K562 (cell line): ENCODE data around the gene DCUN1D2. TPM values are rescaled to one million over a fixed set of nuclear protein-coding genes. Genes with fewer than 3 reads are reported as not detected.
"Not testable (repeated sequence)": the region's sequence is repeated elsewhere in the genome, so short reads cannot be mapped to it uniquely, and the experiment has no call there.

Experiments used
- ATAC-seq: fragments of 200-7000 bp; cut with Tn5 transposase; 3 replicates; pipeline ENCODE4 v1.9.1; 2020; ENCODE audit warnings: moderate library complexity
- BruUV-seq: library from RNA; stranded (reverse); fragments of 400-500 nt; replicated peaks from 2 replicates; lab custom pipeline; 2021; lab: Mats Ljungman, UMichigan
- CTCF ChIA-PET: fragments of 300-600 bp; formaldehyde crosslinking; extraction: SDS; loops from one replicate; lab custom pipeline; 2021; ENCODE audit warnings: low intra/inter-chr PET ratio; lab: Yijun Ruan, JAX
- POLR2A ChIA-PET: fragments of 300-600, 350-650 bp; sonication (Branson Sonifier 250); formaldehyde crosslinking; extraction: SDS; loops from one replicate; lab custom pipeline; 2021; ENCODE audit warnings: antibody characterized with exemption, inconsistent platforms; lab: Yijun Ruan, JAX
- DNase-seq, 4 experiments: peaks; one replicate each; pipeline versions ENCODE4 v3.0.0 to v3.0.0-alpha.2; 2011 to 2018; ENCODE audit warnings: low spot score in 3 of 4, mixed read lengths in 3 of 4; ENCODE audit errors: extremely low read depth in 1 of 4
- FAIRE-seq: peaks from 2 replicates; lab custom pipeline; 2011; peaks lifted over from hg19 to GRCh38; lab: Jason Lieb, UNC
- H2AFZ ChIP-seq: 2 replicates; pipeline ENCODE4 v1.6.0; 2011; ENCODE audit warnings: low read depth, low read length, control low read depth, inconsistent platforms
- H3K27ac ChIP-seq: fragments of 200-600 bp; 3 replicates; pipeline ENCODE4 v1.8.0; 2011; ENCODE audit warnings: low read depth, mild to moderate bottlenecking, control low read depth, inconsistent platforms, low read length, moderate library complexity, mixed read lengths; ENCODE audit errors: extremely low read depth
- H3K27me3 ChIP-seq, 2 experiments: fragments of 300-600 bp in 1 of 2; 2 replicates in 1 of 2; 3 replicates in 1 of 2; pipeline versions ENCODE4 v1.6.0 to v1.8.0; 2011; ENCODE audit warnings: inconsistent platforms in 2 of 2, low read length in 2 of 2, mild to moderate bottlenecking in 1 of 2, mixed read lengths in 1 of 2, moderate library complexity in 1 of 2; ENCODE audit not compliant: control insufficient read depth in 2 of 2, insufficient read depth in 2 of 2
- H3K36me3 ChIP-seq: fragments of 300-600 bp; 3 replicates; pipeline ENCODE4 v1.8.0; 2011; ENCODE audit warnings: mild to moderate bottlenecking, low read length, inconsistent platforms; ENCODE audit not compliant: control insufficient read depth, insufficient read depth
- H3K4me1 ChIP-seq, 2 experiments: fragments of 200-600 bp in 1 of 2; replicated peaks in 1 of 2; 2 replicates in 1 of 2; 3 replicates in 1 of 2; pipeline versions ENCODE4 v1.5.1 to v1.8.0; 2011; ENCODE audit warnings: inconsistent platforms in 2 of 2, low read length in 2 of 2, mild to moderate bottlenecking in 1 of 2, mixed read lengths in 1 of 2, moderate library complexity in 1 of 2; ENCODE audit not compliant: control insufficient read depth in 2 of 2, insufficient read depth in 2 of 2
- H3K4me2 ChIP-seq: 2 replicates; pipeline ENCODE4 v1.6.1; 2011; ENCODE audit warnings: low read length, control low read depth, inconsistent platforms, mixed read lengths; ENCODE audit not compliant: insufficient read depth
- H3K4me3 ChIP-seq: fragments of 200-600 bp; sonication (generic), shearing (Covaris generic); 2 replicates; pipeline ENCODE4 v1.5.1; 2016; ENCODE audit warnings: control low read depth, inconsistent platforms
- H3K79me2 ChIP-seq: fragments of 200-600 bp; 3 replicates; pipeline ENCODE4 v1.8.0; 2011; ENCODE audit warnings: low read length, inconsistent platforms; ENCODE audit not compliant: control insufficient read depth, insufficient read depth
- H3K9ac ChIP-seq, 2 experiments: 2 replicates each; pipeline versions ENCODE4 v1.6.0 to v1.6.1; 2011; ENCODE audit warnings: low read depth in 2 of 2, low read length in 2 of 2, control low read depth in 1 of 2, inconsistent platforms in 1 of 2, mild to moderate bottlenecking in 1 of 2, mixed read lengths in 1 of 2; ENCODE audit not compliant: insufficient read depth in 1 of 2
- H3K9me1 ChIP-seq: one replicate; pipeline ENCODE4 v1.6.0; 2011; ENCODE audit warnings: inconsistent platforms, mild to moderate bottlenecking, low read length, moderate library complexity; ENCODE audit not compliant: control insufficient read depth, insufficient read depth
- H3K9me3 ChIP-seq: replicated peaks from 2 replicates; pipeline ENCODE4 v1.5.1; 2011; ENCODE audit warnings: low read depth, low read length, inconsistent platforms; ENCODE audit not compliant: control insufficient read depth, insufficient read depth
- H4K20me1 ChIP-seq: replicated peaks from 2 replicates; pipeline ENCODE4 v1.6.1; 2011; ENCODE audit warnings: low read length, inconsistent platforms, mixed read lengths; ENCODE audit not compliant: control insufficient read depth, insufficient read depth
- WGBS: fragments of 100-300 bp; shearing (Covaris generic); methylation state at CpG from one replicate; pipeline ENCODE4 v1.1.6; 2016; ENCODE audit warnings: low coverage, mixed read lengths; ENCODE audit not compliant: insufficient coverage; ENCODE audit errors: missing lambda C conversion rate; 5-methylcytosine and 5-hydroxymethylcytosine counted together
- in situ Hi-C: fragments of 300-500 bp; cut with MboI; formaldehyde crosslinking; loops from 4 replicates; pipeline ENCODE4 v1.15.0; 2018; ENCODE audit warnings: inconsistent platforms, mixed read lengths
- intact Hi-C: fragments of 100-400 bp; cut with micrococcal nuclease; formaldehyde crosslinking; loops from 2 replicates; pipeline ENCODE4 v1.14.2; 2022
- polyA plus RNA-seq, 8 experiments: library from polyadenylated mRNA; depleted of rRNA in 4 of 8; stranded (reverse) in 5 of 8; unstranded in 3 of 8; fragments of >200 nt; fragmentation: Nextera tagmentation in 2 of 8; fragmentation: Illumina TruSeq in 1 of 8; extraction: Ambion mirVana in 2 of 8; extraction: Trizol in 1 of 8; gene quantifications; 2 replicates each; pipeline versions ENCODE4 v1.2.1 to v1.2.3, GENCODE V29; 2011 to 2014; ENCODE audit warnings: inconsistent platforms in 1 of 8, missing spikeins in 1 of 8
- total RNA-seq, 7 experiments: library from RNA; depleted of rRNA in 6 of 7; stranded (reverse); fragments of >200 nt in 6 of 7; fragmentation: Illumina TruSeq in 2 of 7; extraction: Trizol in 2 of 7; gene quantifications; 2 replicates each; pipeline versions ENCODE4 v1.2.1 to v1.2.3, GENCODE V29; 2011 to 2021; ENCODE audit warnings: low replicate concordance in 1 of 7

The DCUN1D2 gene
- total and polyA plus RNA-seq, 9 of the 15 experiments (the other 6 are each of a cell fraction or from before 2014, with no cell fraction given), result 2.1 to 16.8 (median 11.1) TPM

GRCh38 chr13:113436866-113437265, 53.6 kb downstream of the DCUN1D2 start:
- BruUV-seq, CTCF ChIA-PET, ATAC-seq: not testable (repeated sequence)

GRCh38 chr13:113435907-113436306, 54.6 kb downstream of the DCUN1D2 start:
- FAIRE-seq, POLR2A ChIA-PET, H3K9ac ChIP-seq, intact Hi-C loops, H3K79me2 ChIP-seq, H3K4me3 ChIP-seq, ATAC-seq, DNase-seq, H3K27ac ChIP-seq, BruUV-seq, in situ Hi-C loops, H3K4me2 ChIP-seq, H2AFZ ChIP-seq, CTCF ChIA-PET, H3K9me1 ChIP-seq, H3K9me3 ChIP-seq, H4K20me1 ChIP-seq, H3K36me3 ChIP-seq: not testable (repeated sequence)
- 85% methylated on average over 12 of the region's 15 CpGs for WGBS
- peaks cover 0 to 11% of the 10 kb centered on the region in 2 experiments; a peak in 2 of 5 replicates for H3K4me1 ChIP-seq
- H3K27me3 ChIP-seq, result peaks cover 8 to 19% of the 10 kb centered on the region in 2 experiments; a peak in 3 of 5 replicates

More at GRCh38 chr13:113436866-113437265, 53.6 kb downstream of the DCUN1D2 start:
- H3K27ac ChIP-seq, H3K79me2 ChIP-seq, H3K9ac ChIP-seq, H4K20me1 ChIP-seq, in situ Hi-C loops, H3K36me3 ChIP-seq, H3K9me1 ChIP-seq, intact Hi-C loops, FAIRE-seq, H3K4me1 ChIP-seq, DNase-seq, H3K4me2 ChIP-seq, H2AFZ ChIP-seq, H3K4me3 ChIP-seq, H3K9me3 ChIP-seq: not testable (repeated sequence)
- peaks cover 8 to 14% of the 10 kb centered on the region in 2 experiments; a peak in 3 of 5 replicates for H3K27me3 ChIP-seq
- WGBS, result 79% methylated on average over 7 of the region's 15 CpGs
- POLR2A ChIA-PET, result interaction anchor here (1.1 kb wide), 1 partner anchor 56 kb away, joined by 3 read pairs; no protein-coding TSS in a partner anchor
